Natural killer cell (primary cell): ENCODE results near the gene ANKRD13D. TPM values are rescaled to one million over a fixed set of nuclear protein-coding genes. Genes with fewer than 3 reads are reported as not detected.
A peak's percentile ranks its signal among the peaks of the same experiment; 100 is the strongest.

Source experiments
- ATAC-seq, 3 donors: fragments of 150-1000 bp in 2 of 3; fragments of 200-7000 bp in 1 of 3; cut with Tn5 transposase; 1 replicate in 1 of 3; 2 replicates in 2 of 3; pipeline ENCODE4 v1.10.0; 2021; ENCODE audit warnings: mild to moderate bottlenecking in 2 of 3, moderate library complexity in 2 of 3
- DNase-seq, 2 donors: peaks; one replicate each; pipeline versions ENCODE4 v3.0.0 to v3.0.0-alpha.2; 2013 to 2021; ENCODE audit warnings: mixed read lengths in 1 of 2
- H3K27ac ChIP-seq: one replicate; pipeline ENCODE4 v1.5.1; 2013; ENCODE audit warnings: mild to moderate bottlenecking, low read length
- H3K27me3 ChIP-seq: one replicate; pipeline ENCODE4 v1.6.1; 2013; ENCODE audit warnings: low read length; ENCODE audit not compliant: control insufficient read depth, insufficient read depth
- H3K36me3 ChIP-seq: one replicate; pipeline ENCODE4 v1.6.1; 2013; ENCODE audit warnings: low read length; ENCODE audit not compliant: control insufficient read depth, insufficient read depth
- H3K4me1 ChIP-seq: one replicate; pipeline ENCODE4 v1.6.1; 2013; ENCODE audit warnings: low read length; ENCODE audit not compliant: control insufficient read depth, insufficient read depth
- H3K4me3 ChIP-seq: one replicate; pipeline ENCODE4 v1.5.1; 2013; ENCODE audit warnings: low read length
- H3K9me3 ChIP-seq: one replicate; pipeline ENCODE4 v1.6.1; 2013; ENCODE audit warnings: low read length; ENCODE audit not compliant: control insufficient read depth, insufficient read depth
- H3K27ac Mint-ChIP-seq, 2 donors: one replicate each; pipeline ENCODE4 v1.8.0; 2022; ENCODE audit warnings: mild to moderate bottlenecking in 2 of 2, mixed read lengths in 2 of 2, moderate library complexity in 1 of 2
- H3K27me3 Mint-ChIP-seq, 2 donors: one replicate each; pipeline ENCODE4 v1.8.0; 2022; ENCODE audit warnings: low read depth in 2 of 2, mixed read lengths in 2 of 2
- H3K36me3 Mint-ChIP-seq: one replicate; pipeline ENCODE4 v1.8.0; 2022; ENCODE audit warnings: mixed read lengths
- H3K4me1 Mint-ChIP-seq, 2 donors: one replicate each; pipeline ENCODE4 v1.8.0; 2022; ENCODE audit warnings: mixed read lengths in 2 of 2
- H3K4me3 Mint-ChIP-seq: one replicate; pipeline ENCODE4 v1.8.0; 2022; ENCODE audit warnings: mild to moderate bottlenecking, moderate library complexity, mixed read lengths
- H3K9me3 Mint-ChIP-seq, 2 donors: one replicate each; pipeline ENCODE4 v1.8.0; 2022; ENCODE audit warnings: mixed read lengths in 2 of 2
- CTCF ChIP-seq: fragments of 200-600 bp; IDR thresholded peaks from one replicate; pipeline ENCODE4 v1.8.0; 2022; ENCODE audit warnings: antibody characterized with exemption
- WGBS: methylation state at CpG from one replicate; pipeline ENCODE4 v1.1.7; 2013; ENCODE audit warnings: missing lambda C conversion rate; ENCODE audit not compliant: insufficient coverage; 5-methylcytosine and 5-hydroxymethylcytosine counted together
- intact Hi-C: fragments of 100-400 bp; cut with micrococcal nuclease; formaldehyde crosslinking; loops from one replicate; pipeline ENCODE4 v1.14.2; 2022
- total RNA-seq, 4 donors: library from RNA; stranded (reverse); fragments of 120-200 nt in 1 of 4; gene quantifications; one replicate each; pipeline versions ENCODE4 v1.2.3 to v1.2.4, GENCODE V29; 2013 to 2022

Gene ANKRD13D
- total RNA-seq, 3 donors from 2014 or later (not counting 1 experiment from before 2014, with no cell fraction given), result 212 to 316 (median 231) TPM

DNA sequence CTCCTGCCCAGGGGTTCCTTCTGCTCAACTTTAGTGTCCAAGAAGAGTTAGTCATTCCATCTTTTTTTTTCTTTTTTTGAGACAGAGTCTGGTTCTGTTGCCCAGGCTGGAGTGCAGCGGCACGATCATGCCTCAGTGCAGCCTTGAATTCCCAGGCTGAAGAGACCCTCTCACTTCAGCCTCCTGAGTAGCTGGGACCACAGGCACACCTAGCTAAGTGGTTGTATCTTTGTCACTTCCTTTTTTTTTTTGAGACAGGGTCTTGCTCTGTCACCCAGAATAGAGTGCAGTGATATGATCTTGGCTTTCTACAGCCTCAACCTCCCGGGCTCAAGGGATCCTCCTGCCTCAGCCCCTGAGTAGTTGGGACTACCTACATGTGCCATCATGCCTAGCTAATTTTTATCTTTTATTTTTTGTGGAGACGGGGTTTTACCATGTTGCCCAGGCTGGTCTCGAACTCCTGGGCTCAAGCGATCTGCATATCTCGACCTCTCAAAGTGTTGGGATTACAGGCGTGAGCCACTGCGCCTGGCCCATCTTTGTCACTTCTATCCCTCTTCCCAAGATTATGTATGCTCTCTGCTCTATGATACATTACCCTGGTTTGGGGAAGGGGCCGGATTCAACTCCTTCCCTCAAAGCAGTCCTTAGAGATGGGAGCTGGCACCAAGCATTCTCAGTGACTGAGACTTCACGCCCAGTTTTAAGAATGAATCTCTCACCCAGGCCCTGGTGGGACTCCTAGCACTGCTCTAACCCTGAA is 24.2 kb downstream of the ANKRD13D start:
- Mint-ChIP-seq H3K9me3 (no peaks in the 10 kb centered on the region), H3K4me1 (peaks cover 27 to 34% of the 10 kb centered on the region in 2 donors), H3K4me3 (no peak overlapping the region), H3K27ac (peak overlapping the region; percentile 42 to 79), H3K36me3 (no peaks in the 10 kb centered on the region), H3K27me3 (peaks cover 0 to 4% of the 10 kb centered on the region in 2 donors)
- whole genome bisulfite sequencing, result 87% methylated on average over 11 of the region's 11 CpGs
- Histone ChIP-seq H3K36me3 (peaks cover 10% of the 10 kb centered on the region), H3K4me1 (peaks cover 40% of the 10 kb centered on the region), H3K27ac (no peak overlapping the region), H3K9me3 (no peaks in the 10 kb centered on the region), H3K27me3 (no peaks in the 10 kb centered on the region), H3K4me3 (no peak overlapping the region)
- TF ChIP-seq CTCF, result no peak
- no peak for ATAC-seq
- intact Hi-C loops, result no loop called here
- DNase-seq, result peak in 1 of 2 donors; percentile 5

- Histone ChIP-seq H3K27me3 (no peaks in the 10 kb centered on the region), H3K4me3 (no peak overlapping the region), H3K4me1 (peaks cover 42% of the 10 kb centered on the region), H3K27ac (no peak overlapping the region), H3K9me3 (no peaks in the 10 kb centered on the region), H3K36me3 (peaks cover 7% of the 10 kb centered on the region)
- H3K9me3 Mint-ChIP-seq, result no peaks in the 10 kb centered on the region
- H3K4me3 Mint-ChIP-seq, result no peak overlapping the region
- H3K27me3 Mint-ChIP-seq, result peaks cover 0 to 4% of the 10 kb centered on the region in 2 donors
- no peaks in the 10 kb centered on the region for H3K36me3 Mint-ChIP-seq
- no peak for ATAC-seq
- peak overlapping the region in 1 of 2 donors; percentile 36 for H3K27ac Mint-ChIP-seq
- TF ChIP-seq CTCF, result no peak
- 92% methylated on average over 2 of the region's 2 CpGs for WGBS
- intact Hi-C loops, result no loop called here
- H3K4me1 Mint-ChIP-seq, result peaks cover 27 to 34% of the 10 kb centered on the region in 2 donors
- DNase-seq, result no peak
These were observed 25.1 kb downstream of the ANKRD13D start for GRCh38 chr11:67314218-67314617.

- Mint-ChIP-seq H3K27ac (no peak overlapping the region), H3K36me3 (no peaks in the 10 kb centered on the region), H3K9me3 (no peaks in the 10 kb centered on the region), H3K4me3 (no peak overlapping the region), H3K4me1 (peaks cover 27 to 34% of the 10 kb centered on the region in 2 donors), H3K27me3 (peaks cover 0 to 11% of the 10 kb centered on the region in 2 donors)
- intact Hi-C loops, result no loop called here
- Histone ChIP-seq H3K27me3 (no peaks in the 10 kb centered on the region), H3K4me3 (no peak overlapping the region), H3K27ac (no peak overlapping the region), H3K4me1 (peaks cover 42% of the 10 kb centered on the region), H3K9me3 (no peaks in the 10 kb centered on the region), H3K36me3 (no peaks in the 10 kb centered on the region)
- TF ChIP-seq CTCF, result no peak
- DNase-seq (no peak), ATAC-seq (no peak)
- WGBS, result 98% methylated on average over 9 of the region's 9 CpGs
These were observed 26.3 kb downstream of the ANKRD13D start for GRCh38 chr11:67315325-67315909.
